ENCODE data around the gene CFAP74.

CFAP74 gene

GRCh38 chr1:1945782-1946393 is 57.7 kb downstream of the CFAP74 start:
- Histone ChIP-seq H3K27me3 (ENCODE audit: insufficient read depth, low read length) (no peaks in the 10 kb centered on the region), H3K4ac (ENCODE audit: low read depth, low read length) (no peak overlapping the region), H2BK12ac (ENCODE audit: low read length) (no peak overlapping the region), H3K9ac (ENCODE audit: low read length) (no peak overlapping the region), H3K4me1 (ENCODE audit: control insufficient read depth in 1 of 2, insufficient read depth in 2 of 2, low read length in 2 of 2) (peaks cover 0 to 1% of the 10 kb centered on the region in 2 experiments), H3K4me3 (ENCODE audit: low read depth, low read length) (peak overlapping the region; percentile 20), H3K36me3 (ENCODE audit: control insufficient read depth in 1 of 2, insufficient read depth in 2 of 2, low read length in 2 of 2) (no peaks in the 10 kb centered on the region), H2AFZ (ENCODE audit: insufficient read depth, low read length, poor library complexity) (no peak overlapping the region), H3K27ac (ENCODE audit: low read depth, low read length) (no peak overlapping the region), H4K12ac (ENCODE audit: low read depth, low read length) (no peak overlapping the region), H2AK5ac (ENCODE audit: low read length) (no peak overlapping the region), H3K9me3 (ENCODE audit: insufficient read depth, low read depth, low read length) (no peaks in the 10 kb centered on the region), H3K4me2 (ENCODE audit: low read length) (no peak overlapping the region), H3K23ac (ENCODE audit: low read length) (no peak overlapping the region), H4K91ac (ENCODE audit: low read depth, low read length) (no peak overlapping the region), H2BK5ac (ENCODE audit: low read depth, low read length, poor library complexity) (no peak overlapping the region), H2BK120ac (ENCODE audit: insufficient read depth, low read length, poor library complexity) (no peak overlapping the region), H4K8ac (ENCODE audit: low read depth, low read length) (no peak overlapping the region), H3K79me1 (ENCODE audit: low read length) (no peaks in the 10 kb centered on the region), H3K14ac (ENCODE audit: low read length) (no peak overlapping the region), H3K79me2 (ENCODE audit: control insufficient read depth, insufficient read depth, low read length, poor library complexity) (no peaks in the 10 kb centered on the region), H3K18ac (ENCODE audit: low read length) (no peak overlapping the region)
- no CpG with 5 or more reads among the region's 29 CpGs for WGBS (ENCODE audit: extremely low coverage, insufficient coverage, insufficient read length)
- DNase-seq = no peak

GRCh38 chr1:1943834-1944570 is 59.6 kb downstream of the CFAP74 start:
- no CpG with 5 or more reads among the region's 37 CpGs for WGBS (ENCODE audit: extremely low coverage, insufficient coverage, insufficient read length)
- peak overlapping the region; percentile 66 for H3K4me2 ChIP-seq (ENCODE audit: low read length)

GRCh38 chr1:1942753-1943656 is 60.6 kb downstream of the CFAP74 start:
- no peak overlapping the region for H3K4me3 ChIP-seq (ENCODE audit: low read depth, low read length)
- H3K14ac ChIP-seq (ENCODE audit: low read length) = no peak overlapping the region
- no peak overlapping the region for H2AK5ac ChIP-seq (ENCODE audit: low read length)
- no peak overlapping the region for H2BK12ac ChIP-seq (ENCODE audit: low read length)
- no peak overlapping the region for H3K27ac ChIP-seq (ENCODE audit: low read depth, low read length)
- no peak overlapping the region for H3K4me2 ChIP-seq (ENCODE audit: low read length)
- no peaks in the 10 kb centered on the region for H3K79me1 ChIP-seq (ENCODE audit: low read length)
- no peaks in the 10 kb centered on the region for H3K79me2 ChIP-seq (ENCODE audit: control insufficient read depth, insufficient read depth, low read length, poor library complexity)
- no peak overlapping the region for H3K4ac ChIP-seq (ENCODE audit: low read depth, low read length)
- H2BK5ac ChIP-seq (ENCODE audit: low read depth, low read length, poor library complexity) = no peak overlapping the region
- H3K4me1 ChIP-seq (ENCODE audit: control insufficient read depth in 1 of 2, insufficient read depth in 2 of 2, low read length in 2 of 2) = peaks cover 0 to 1% of the 10 kb centered on the region in 2 experiments
- H3K9me3 ChIP-seq (ENCODE audit: insufficient read depth, low read depth, low read length) = peaks cover 4% of the 10 kb centered on the region
- H4K12ac ChIP-seq (ENCODE audit: low read depth, low read length) = no peak overlapping the region
- no peak overlapping the region for H2BK120ac ChIP-seq (ENCODE audit: insufficient read depth, low read length, poor library complexity)
- no peaks in the 10 kb centered on the region for H3K36me3 ChIP-seq (ENCODE audit: control insufficient read depth in 1 of 2, insufficient read depth in 2 of 2, low read length in 2 of 2)
- no CpG with 5 or more reads among the region's 45 CpGs for WGBS (ENCODE audit: extremely low coverage, insufficient coverage, insufficient read length)
- H4K91ac ChIP-seq (ENCODE audit: low read depth, low read length) = no peak overlapping the region
- no peak overlapping the region for H3K23ac ChIP-seq (ENCODE audit: low read length)
- H4K8ac ChIP-seq (ENCODE audit: low read depth, low read length) = no peak overlapping the region
- no peaks in the 10 kb centered on the region for H3K27me3 ChIP-seq (ENCODE audit: insufficient read depth, low read length)
- no peak overlapping the region for H2AFZ ChIP-seq (ENCODE audit: insufficient read depth, low read length, poor library complexity)
- no peak overlapping the region for H3K18ac ChIP-seq (ENCODE audit: low read length)
- peak; percentile 29 to 34 for DNase-seq
- H3K9ac ChIP-seq (ENCODE audit: low read length) = no peak overlapping the region

More at GRCh38 chr1:1943834-1944570, 59.6 kb downstream of the CFAP74 start:
- Histone ChIP-seq H3K18ac (ENCODE audit: low read length) (no peak overlapping the region), H3K9me3 (ENCODE audit: insufficient read depth, low read depth, low read length) (no peaks in the 10 kb centered on the region), H2AK5ac (ENCODE audit: low read length) (no peak overlapping the region), H3K79me1 (ENCODE audit: low read length) (no peaks in the 10 kb centered on the region), H3K9ac (ENCODE audit: low read length) (no peak overlapping the region), H3K4me1 (ENCODE audit: control insufficient read depth in 1 of 2, insufficient read depth in 2 of 2, low read length in 2 of 2) (peaks cover 0 to 1% of the 10 kb centered on the region in 2 experiments), H4K12ac (ENCODE audit: low read depth, low read length) (no peak overlapping the region), H3K79me2 (ENCODE audit: control insufficient read depth, insufficient read depth, low read length, poor library complexity) (no peaks in the 10 kb centered on the region), H4K8ac (ENCODE audit: low read depth, low read length) (no peak overlapping the region), H3K27me3 (ENCODE audit: insufficient read depth, low read length) (no peaks in the 10 kb centered on the region), H3K27ac (ENCODE audit: low read depth, low read length) (no peak overlapping the region), H3K23ac (ENCODE audit: low read length) (no peak overlapping the region), H4K91ac (ENCODE audit: low read depth, low read length) (no peak overlapping the region), H2BK5ac (ENCODE audit: low read depth, low read length, poor library complexity) (no peak overlapping the region), H2AFZ (ENCODE audit: insufficient read depth, low read length, poor library complexity) (no peak overlapping the region), H3K14ac (ENCODE audit: low read length) (no peak overlapping the region), H3K4ac (ENCODE audit: low read depth, low read length) (no peak overlapping the region), H2BK120ac (ENCODE audit: insufficient read depth, low read length, poor library complexity) (no peak overlapping the region), H3K36me3 (ENCODE audit: control insufficient read depth in 1 of 2, insufficient read depth in 2 of 2, low read length in 2 of 2) (no peaks in the 10 kb centered on the region), H2BK12ac (ENCODE audit: low read length) (no peak overlapping the region), H3K4me3 (ENCODE audit: low read depth, low read length) (peak overlapping the region; percentile 51)
- peak; percentile 41 to 71 for DNase-seq

GRCh38 chr1:1941868-1942752 is 61.5 kb downstream of the CFAP74 start:
- H2AFZ ChIP-seq (ENCODE audit: insufficient read depth, low read length, poor library complexity) = no peak overlapping the region
- no peak overlapping the region for H4K8ac ChIP-seq (ENCODE audit: low read depth, low read length)
- H2AK5ac ChIP-seq (ENCODE audit: low read length) = no peak overlapping the region
- H2BK12ac ChIP-seq (ENCODE audit: low read length) = no peak overlapping the region
- WGBS (ENCODE audit: extremely low coverage, insufficient coverage, insufficient read length) = no CpG with 5 or more reads among the region's 39 CpGs
- H3K4me2 ChIP-seq (ENCODE audit: low read length) = no peak overlapping the region
- DNase-seq = no peak
- H3K4ac ChIP-seq (ENCODE audit: low read depth, low read length) = no peak overlapping the region
- no peaks in the 10 kb centered on the region for H3K79me1 ChIP-seq (ENCODE audit: low read length)
- peaks cover 4% of the 10 kb centered on the region for H3K9me3 ChIP-seq (ENCODE audit: insufficient read depth, low read depth, low read length)
- peaks cover 0 to 1% of the 10 kb centered on the region in 2 experiments for H3K4me1 ChIP-seq (ENCODE audit: control insufficient read depth in 1 of 2, insufficient read depth in 2 of 2, low read length in 2 of 2)
- H3K23ac ChIP-seq (ENCODE audit: low read length) = no peak overlapping the region
- H3K79me2 ChIP-seq (ENCODE audit: control insufficient read depth, insufficient read depth, low read length, poor library complexity) = no peaks in the 10 kb centered on the region
- H3K4me3 ChIP-seq (ENCODE audit: low read depth, low read length) = no peak overlapping the region
- H3K18ac ChIP-seq (ENCODE audit: low read length) = no peak overlapping the region
- H4K12ac ChIP-seq (ENCODE audit: low read depth, low read length) = no peak overlapping the region
- no peak overlapping the region for H3K9ac ChIP-seq (ENCODE audit: low read length)
- H2BK5ac ChIP-seq (ENCODE audit: low read depth, low read length, poor library complexity) = no peak overlapping the region
- H2BK120ac ChIP-seq (ENCODE audit: insufficient read depth, low read length, poor library complexity) = no peak overlapping the region
- no peaks in the 10 kb centered on the region for H3K36me3 ChIP-seq (ENCODE audit: control insufficient read depth in 1 of 2, insufficient read depth in 2 of 2, low read length in 2 of 2)
- H3K14ac ChIP-seq (ENCODE audit: low read length) = no peak overlapping the region
- no peaks in the 10 kb centered on the region for H3K27me3 ChIP-seq (ENCODE audit: insufficient read depth, low read length)
- no peak overlapping the region for H3K27ac ChIP-seq (ENCODE audit: low read depth, low read length)
- H4K91ac ChIP-seq (ENCODE audit: low read depth, low read length) = no peak overlapping the region

Data from trophoblast cell (in vitro differentiated cells and primary cell).